HepG2 (cell line): ENCODE results near the gene ORMDL3. TPM values are rescaled to one million over a fixed set of nuclear protein-coding genes. Genes with fewer than 3 reads are reported as not detected.

Experiments used
- ATM ChIP-seq: fragments of 450-650 bp; IDR thresholded peaks from 2 replicates; pipeline ENCODE4 v1.7.1; 2017; ENCODE audit warnings: mild to moderate bottlenecking, borderline replicate concordance
- DNMT1 ChIP-seq: sonication (generic); formaldehyde crosslinking; IDR thresholded peaks from 2 replicates; pipeline ENCODE4 v1.5.1; 2020; ENCODE audit warnings: mild to moderate bottlenecking, missing genetic modification reagents
- DPF2 ChIP-seq: sonication (generic); formaldehyde crosslinking; IDR thresholded peaks from 2 replicates; pipeline ENCODE4 v1.4.0; 2020; ENCODE audit warnings: mild to moderate bottlenecking, low read depth, missing genetic modification reagents, borderline replicate concordance
- FOXA3 ChIP-seq: IDR thresholded peaks from 2 replicates; pipeline ENCODE4 v1.6.1; 2016; ENCODE audit warnings: missing genetic modification reagents, missing compliant biosample characterization
- HOXA5 ChIP-seq: sonication (generic); formaldehyde crosslinking; IDR thresholded peaks from 2 replicates; pipeline ENCODE4 v1.4.0; 2020; ENCODE audit warnings: missing genetic modification reagents
- IRF2 ChIP-seq: IDR thresholded peaks from 2 replicates; pipeline ENCODE4 v1.6.1; 2018; ENCODE audit warnings: missing genetic modification reagents, missing compliant biosample characterization
- KLF9 ChIP-seq: IDR thresholded peaks from 2 replicates; pipeline ENCODE4 v1.6.1; 2016; ENCODE audit warnings: low read depth
- MAFF ChIP-seq: IDR thresholded peaks from 2 replicates; pipeline ENCODE4 v1.6.1; 2011; ENCODE audit warnings: low read depth, low read length, improper control_type of control experiment
- MBD4 ChIP-seq: IDR thresholded peaks from 2 replicates; pipeline ENCODE4 v1.6.1; 2012; ENCODE audit warnings: low read length, inconsistent platforms, borderline replicate concordance
- NPAS2 ChIP-seq: sonication (generic); formaldehyde crosslinking; IDR thresholded peaks from 2 replicates; pipeline ENCODE4 v1.8.0; 2022; ENCODE audit warnings: mild to moderate bottlenecking, missing genetic modification reagents, borderline replicate concordance
- PAXIP1 ChIP-seq: sonication (generic); formaldehyde crosslinking; conservative IDR thresholded peaks from 2 replicates; pipeline ENCODE4 v1.4.0; 2020; ENCODE audit warnings: mild to moderate bottlenecking, missing genetic modification reagents, moderate library complexity
- REXO4 ChIP-seq: sonication (generic); formaldehyde crosslinking; IDR thresholded peaks from 2 replicates; pipeline ENCODE4 v1.8.0; 2022; ENCODE audit warnings: missing genetic modification reagents, mild to moderate bottlenecking, borderline replicate concordance
- ZNF614 ChIP-seq: IDR thresholded peaks from 2 replicates; pipeline ENCODE4 v1.6.1; 2018; ENCODE audit warnings: missing biosample characterization, missing genetic modification reagents, inconsistent platforms, borderline replicate concordance
- ZNF616 ChIP-seq: sonication (generic); formaldehyde crosslinking; IDR thresholded peaks from 2 replicates; pipeline ENCODE4 v1.5.0; 2020; ENCODE audit warnings: low read depth, mild to moderate bottlenecking, missing genetic modification reagents
- ZNF646 ChIP-seq: sonication (generic); formaldehyde crosslinking; IDR thresholded peaks from 2 replicates; pipeline ENCODE4 v1.9.0; 2021; ENCODE audit warnings: mild to moderate bottlenecking, missing genetic modification reagents
- ZSCAN31 ChIP-seq: sonication (generic); formaldehyde crosslinking; IDR thresholded peaks from 2 replicates; pipeline ENCODE4 v1.5.0; 2020; ENCODE audit warnings: low read depth, mild to moderate bottlenecking, missing genetic modification reagents
- polyA plus RNA-seq, 8 experiments: library from polyadenylated mRNA; depleted of rRNA in 3 of 8; stranded (reverse) in 7 of 8; unstranded in 1 of 8; fragments of >200 nt; fragmentation: Illumina TruSeq in 4 of 8; extraction: Trizol in 4 of 8; gene quantifications; 2 replicates each; pipeline versions ENCODE4 v1.2.1 to v1.2.3, GENCODE V29; 2011 to 2016; ENCODE audit warnings: low read depth in 4 of 8, missing spikeins in 1 of 8, mixed read lengths in 1 of 8; ENCODE audit not compliant: insufficient read depth in 1 of 8
- total RNA-seq, 5 experiments: library from RNA; depleted of rRNA; stranded (reverse); fragments of >200 nt; fragmentation: Illumina TruSeq; extraction: Trizol; gene quantifications; 2 replicates each; pipeline ENCODE4 v1.2.3, GENCODE V29; 2016; ENCODE audit warnings: low read depth in 1 of 5
- TF ChIP-seq, protein P1 (sequence below): sonication (generic); formaldehyde crosslinking; IDR thresholded peaks from 2 replicates; pipeline ENCODE4 v1.8.1; 2023; ENCODE audit warnings: mild to moderate bottlenecking, moderate library complexity, missing genetic modification reagents
- TF ChIP-seq, protein P2 (sequence below): sonication (generic); formaldehyde crosslinking; IDR thresholded peaks from 2 replicates; pipeline ENCODE4 v1.8.0; 2022; ENCODE audit warnings: mild to moderate bottlenecking, missing genetic modification reagents, borderline replicate concordance

ORMDL3 gene
- total and polyA plus RNA-seq, 2 of the 13 experiments (the other 11 are each of a cell fraction or from before 2014, with no cell fraction given) = 181 to 384 TPM

GRCh38 chr17:39916918-39917317 is 10.5 kb downstream of the ORMDL3 start (continued):
- TF ChIP-seq, protein P1, sequence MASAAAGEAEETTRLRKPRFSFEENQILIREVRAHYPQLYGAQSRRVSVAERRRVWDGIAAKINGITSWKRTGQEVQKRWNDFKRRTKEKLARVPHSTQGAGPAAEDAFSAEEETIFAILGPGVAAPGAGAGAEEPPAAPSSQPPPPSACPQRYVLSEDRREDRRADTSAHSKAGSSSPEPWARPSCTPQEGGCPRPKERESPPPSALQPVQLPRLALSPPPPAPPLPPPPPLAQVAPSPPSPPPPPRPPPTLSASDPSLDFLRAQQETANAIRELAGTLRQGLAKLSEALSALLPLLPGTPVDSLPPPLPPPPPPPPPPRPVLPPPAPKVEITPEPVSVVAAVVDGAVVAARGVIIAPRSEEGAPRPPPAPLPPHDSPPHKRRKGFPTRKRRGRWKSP (CRISPR knock-in tag) = no peak
- TF ChIP-seq REXO4 (CRISPR knock-in tag) (no peak), PAXIP1 (CRISPR knock-in tag) (no peak), DPF2 (CRISPR knock-in tag) (no peak), ZSCAN31 (CRISPR knock-in tag) (no peak), ZNF614 (CRISPR knock-in tag) (no peak; the same call in 1 of the 2 replicates), HOXA5 (CRISPR knock-in tag) (no peak), MBD4 (no peak), DNMT1 (CRISPR knock-in tag) (no peak), FOXA3 (0 out of 2 replicates have a peak, but pooled peaks have one; percentile 42), KLF9 (CRISPR knock-in tag) (no peak), ATM (no peak), ZNF616 (CRISPR knock-in tag) (no peak), NPAS2 (no peak), ZNF646 (CRISPR knock-in tag) (peak; percentile 54; the same call in 1 of the 2 replicates), IRF2 (CRISPR knock-in tag) (0 out of 2 replicates have a peak, but pooled peaks have one; percentile 51), MAFF (no peak)
- TF ChIP-seq, protein P2, sequence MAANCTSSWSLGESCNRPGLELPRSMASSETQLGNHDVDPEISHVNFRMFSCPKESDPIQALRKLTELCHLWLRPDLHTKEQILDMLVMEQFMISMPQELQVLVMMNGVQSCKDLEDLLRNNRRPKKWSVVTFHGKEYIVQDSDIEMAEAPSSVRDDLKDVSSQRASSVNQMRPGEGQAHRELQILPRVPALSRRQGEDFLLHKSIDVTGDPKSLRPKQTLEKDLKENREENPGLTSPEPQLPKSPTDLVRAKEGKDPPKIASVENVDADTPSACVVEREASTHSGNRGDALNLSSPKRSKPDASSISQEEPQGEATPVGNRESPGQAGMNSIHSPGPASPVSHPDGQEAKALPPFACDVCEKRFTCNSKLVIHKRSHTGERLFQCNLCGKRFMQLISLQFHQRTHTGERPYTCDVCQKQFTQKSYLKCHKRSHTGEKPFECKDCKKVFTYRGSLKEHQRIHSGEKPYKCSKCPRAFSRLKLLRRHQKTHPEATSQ (CRISPR knock-in tag) = no peak
